GM12873 (cell line): ENCODE results near the gene NODAL.

Experiments
- TF ChIP-seq, protein P1 (sequence below): IDR thresholded peaks from 2 replicates; pipeline ENCODE4 v1.5.1; 2012; ENCODE audit warnings: low read depth, mild to moderate bottlenecking, moderate library complexity, low read length, control low read depth; ENCODE audit not compliant: insufficient read depth; ENCODE audit errors: missing control alignments

The NODAL gene

DNA sequence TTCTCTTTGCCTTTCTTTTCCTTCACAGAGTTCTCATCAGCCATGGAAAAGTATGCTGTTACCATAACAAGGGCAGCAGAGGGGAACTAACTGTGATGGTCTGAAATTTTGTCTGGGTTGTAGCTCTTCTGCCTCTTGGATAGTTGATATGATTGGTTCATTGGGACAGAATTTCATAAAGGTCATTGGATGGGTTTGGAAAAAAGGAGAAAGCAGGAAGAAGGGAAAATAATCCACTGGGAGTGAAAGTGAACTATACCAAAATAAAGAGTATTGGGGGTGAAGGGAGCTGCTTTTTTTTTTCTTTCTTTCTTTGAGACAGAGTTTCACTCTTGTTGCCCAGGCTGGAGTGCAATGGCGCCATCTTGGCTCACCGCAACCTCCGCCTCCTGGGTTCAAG lies 31.7 kb downstream of the NODAL start:
- TF ChIP-seq, protein P1, sequence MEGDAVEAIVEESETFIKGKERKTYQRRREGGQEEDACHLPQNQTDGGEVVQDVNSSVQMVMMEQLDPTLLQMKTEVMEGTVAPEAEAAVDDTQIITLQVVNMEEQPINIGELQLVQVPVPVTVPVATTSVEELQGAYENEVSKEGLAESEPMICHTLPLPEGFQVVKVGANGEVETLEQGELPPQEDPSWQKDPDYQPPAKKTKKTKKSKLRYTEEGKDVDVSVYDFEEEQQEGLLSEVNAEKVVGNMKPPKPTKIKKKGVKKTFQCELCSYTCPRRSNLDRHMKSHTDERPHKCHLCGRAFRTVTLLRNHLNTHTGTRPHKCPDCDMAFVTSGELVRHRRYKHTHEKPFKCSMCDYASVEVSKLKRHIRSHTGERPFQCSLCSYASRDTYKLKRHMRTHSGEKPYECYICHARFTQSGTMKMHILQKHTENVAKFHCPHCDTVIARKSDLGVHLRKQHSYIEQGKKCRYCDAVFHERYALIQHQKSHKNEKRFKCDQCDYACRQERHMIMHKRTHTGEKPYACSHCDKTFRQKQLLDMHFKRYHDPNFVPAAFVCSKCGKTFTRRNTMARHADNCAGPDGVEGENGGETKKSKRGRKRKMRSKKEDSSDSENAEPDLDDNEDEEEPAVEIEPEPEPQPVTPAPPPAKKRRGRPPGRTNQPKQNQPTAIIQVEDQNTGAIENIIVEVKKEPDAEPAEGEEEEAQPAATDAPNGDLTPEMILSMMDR = no peak

DNA sequence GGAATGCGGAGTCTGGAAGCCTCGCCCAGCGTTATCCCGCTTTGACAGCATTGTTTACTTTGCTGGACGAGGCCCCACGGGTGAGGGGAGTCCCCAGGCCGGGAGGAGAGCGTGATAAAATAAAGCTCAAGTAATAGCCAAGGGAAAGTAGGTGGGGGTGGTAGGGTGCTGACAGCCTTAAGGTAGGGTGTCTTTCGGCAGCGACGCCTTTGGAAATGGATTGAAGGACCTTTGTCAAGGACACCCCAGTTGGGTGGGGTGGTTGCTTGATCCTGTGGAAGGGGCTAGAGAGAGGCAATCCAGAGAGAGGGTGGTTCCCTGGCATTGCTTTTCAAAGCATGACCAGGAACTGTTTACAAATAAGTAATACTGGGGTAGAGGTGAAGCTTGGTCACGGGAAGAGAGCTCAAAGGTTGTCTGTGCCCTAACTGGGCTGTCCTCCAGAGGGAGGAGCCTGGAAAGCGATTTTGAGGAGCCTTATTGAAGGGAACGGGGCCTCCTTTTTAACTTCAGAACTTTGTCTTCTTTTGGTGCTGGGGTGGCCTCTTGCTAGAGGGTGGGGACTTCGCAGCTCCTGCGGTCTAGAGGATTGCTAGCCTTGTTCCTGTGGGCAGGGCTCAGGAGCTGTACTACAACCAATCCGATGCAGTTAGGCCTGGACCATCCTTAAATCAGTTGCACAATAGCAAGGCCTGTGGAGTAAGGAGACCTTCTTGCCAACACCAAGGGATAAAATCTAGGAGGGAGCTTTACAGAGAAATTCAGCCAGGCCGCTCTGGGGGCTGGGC lies 36.2 kb downstream of the NODAL start:
- TF ChIP-seq, protein P1 = no peak

DNA sequence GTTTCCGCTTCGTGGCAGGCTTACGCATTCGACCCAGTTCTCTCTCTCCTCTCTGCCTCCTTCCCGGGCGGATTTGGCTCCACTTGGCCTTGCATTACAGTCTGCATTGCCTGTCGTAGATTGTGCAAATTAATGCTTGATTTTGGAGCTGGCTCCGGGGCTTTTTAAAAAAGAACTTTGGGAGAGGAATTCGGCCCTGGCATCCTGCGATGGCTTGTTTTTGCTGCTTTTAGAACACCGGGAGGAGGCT lies 36.8 kb downstream of the NODAL start:
- TF ChIP-seq, protein P1 = no peak

DNA sequence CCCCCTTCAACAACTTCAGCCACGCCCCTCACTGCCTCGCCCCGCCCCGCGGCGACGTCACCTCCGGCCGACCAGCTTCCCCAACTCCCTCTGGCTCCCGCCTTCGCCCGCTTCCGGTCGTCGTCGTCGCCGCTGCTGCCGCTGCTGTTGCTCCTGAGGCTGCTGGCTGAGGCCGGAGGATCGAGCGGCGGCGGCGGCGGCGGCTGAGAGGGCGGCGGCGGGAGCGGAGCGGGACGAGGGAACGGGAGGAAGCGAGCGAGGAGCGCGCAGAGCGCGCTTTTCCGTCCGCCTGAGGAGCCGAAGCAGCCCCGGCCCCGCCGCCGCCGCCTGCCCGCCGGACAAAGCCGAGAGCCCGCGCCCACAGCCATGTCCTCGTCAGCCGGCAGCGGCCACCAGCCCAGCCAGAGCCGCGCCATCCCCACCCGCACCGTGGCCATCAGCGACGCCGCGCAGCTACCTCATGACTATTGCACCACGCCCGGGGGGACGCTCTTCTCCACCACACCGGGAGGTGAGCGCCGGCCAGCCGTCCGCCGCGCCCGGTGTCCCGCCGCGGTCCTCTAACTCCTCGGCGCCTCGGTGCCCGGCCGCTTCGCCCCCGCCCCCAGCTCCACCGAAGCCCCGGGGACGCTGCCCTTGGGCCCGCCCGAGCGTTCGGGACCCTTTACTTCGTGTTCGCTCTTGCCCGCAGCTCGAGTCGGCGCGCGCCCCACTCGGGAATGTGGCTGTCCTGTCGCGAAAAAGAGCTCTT lies 37.3 kb downstream of the NODAL start, which contains the start of gene EIF4EBP2:
TSS of gene EIF4EBP2 (plus strand) at position 110 of the 751 bp plus-strand sequence. CDS start at position 367, 257 bp downstream.
- TF ChIP-seq, protein P1 = no peak

DNA sequence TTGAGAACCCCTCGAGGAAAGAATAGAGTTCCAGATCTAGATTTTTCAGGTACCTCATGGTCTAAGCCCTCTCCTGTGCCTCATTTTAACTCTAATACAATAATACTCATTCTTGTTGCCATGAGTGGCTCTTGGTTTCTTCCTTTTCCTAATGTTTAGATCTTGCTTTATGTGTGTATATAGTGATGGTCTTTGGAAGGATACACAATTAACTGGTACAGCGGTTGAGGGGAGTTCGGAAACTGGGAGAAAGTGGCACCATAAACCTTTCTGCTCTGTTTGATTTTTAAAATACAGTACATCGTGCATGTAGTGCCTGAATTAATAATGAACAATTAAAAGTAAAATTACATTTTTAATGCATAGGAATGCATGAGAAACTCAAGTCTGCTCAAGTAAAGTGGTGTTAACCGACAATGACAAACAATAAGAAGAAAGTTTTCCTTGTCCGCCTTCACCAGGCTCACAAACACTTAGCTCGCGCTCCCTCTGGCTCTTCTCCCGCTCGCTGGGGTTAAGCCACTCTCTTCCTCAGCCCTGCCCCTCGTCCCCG lies 37.9 kb downstream of the NODAL start:
- TF ChIP-seq, protein P1 = no peak

DNA sequence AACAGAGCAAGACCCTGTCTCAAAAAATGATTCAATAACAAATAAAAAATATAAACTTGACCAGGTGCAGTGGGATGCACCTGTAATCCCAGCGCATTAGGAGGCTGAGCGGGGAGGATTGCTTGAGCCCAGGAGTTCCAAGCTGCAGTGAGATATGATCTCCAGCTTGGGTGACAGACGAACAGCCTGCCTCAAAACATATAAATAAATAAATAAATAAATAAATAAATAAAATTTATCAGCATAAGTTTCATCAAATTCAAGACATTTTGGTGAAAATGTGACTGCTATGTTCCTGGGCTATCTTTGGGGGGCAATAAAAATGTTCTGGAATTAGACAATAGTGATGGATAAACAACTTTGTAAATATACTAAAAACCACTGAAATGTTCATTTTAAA lies 42.3 kb downstream of the NODAL start:
- TF ChIP-seq, protein P1 = no peak

DNA sequence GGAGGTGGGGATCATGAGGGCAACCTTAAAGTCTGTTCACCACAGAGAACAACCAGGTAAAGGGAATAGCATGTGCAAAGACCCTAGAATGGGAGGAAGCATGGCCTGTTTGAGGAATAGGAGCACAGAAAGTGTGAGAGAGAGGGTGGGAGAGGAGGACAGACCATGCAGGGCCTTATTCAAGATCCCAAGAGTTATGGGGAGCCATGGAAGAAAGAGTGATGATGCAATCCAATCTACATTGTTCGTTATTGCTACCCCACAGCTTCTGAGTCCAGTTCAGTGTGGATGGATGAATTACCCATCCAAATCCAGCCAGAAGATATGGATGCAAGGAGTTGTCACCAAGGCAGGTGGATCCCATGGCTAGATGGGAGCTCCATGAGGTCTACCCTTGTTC lies 45.3 kb downstream of the NODAL start:
- TF ChIP-seq, protein P1 = no peak
